ENCODE results near the gene MAPKBP1. TPM values are rescaled to one million over a fixed set of nuclear protein-coding genes. Genes with fewer than 3 reads are reported as not detected.

The MAPKBP1 gene
- total RNA-seq, 2 experiments from 2014 or later, result 16.6 to 17.2 TPM

DNA sequence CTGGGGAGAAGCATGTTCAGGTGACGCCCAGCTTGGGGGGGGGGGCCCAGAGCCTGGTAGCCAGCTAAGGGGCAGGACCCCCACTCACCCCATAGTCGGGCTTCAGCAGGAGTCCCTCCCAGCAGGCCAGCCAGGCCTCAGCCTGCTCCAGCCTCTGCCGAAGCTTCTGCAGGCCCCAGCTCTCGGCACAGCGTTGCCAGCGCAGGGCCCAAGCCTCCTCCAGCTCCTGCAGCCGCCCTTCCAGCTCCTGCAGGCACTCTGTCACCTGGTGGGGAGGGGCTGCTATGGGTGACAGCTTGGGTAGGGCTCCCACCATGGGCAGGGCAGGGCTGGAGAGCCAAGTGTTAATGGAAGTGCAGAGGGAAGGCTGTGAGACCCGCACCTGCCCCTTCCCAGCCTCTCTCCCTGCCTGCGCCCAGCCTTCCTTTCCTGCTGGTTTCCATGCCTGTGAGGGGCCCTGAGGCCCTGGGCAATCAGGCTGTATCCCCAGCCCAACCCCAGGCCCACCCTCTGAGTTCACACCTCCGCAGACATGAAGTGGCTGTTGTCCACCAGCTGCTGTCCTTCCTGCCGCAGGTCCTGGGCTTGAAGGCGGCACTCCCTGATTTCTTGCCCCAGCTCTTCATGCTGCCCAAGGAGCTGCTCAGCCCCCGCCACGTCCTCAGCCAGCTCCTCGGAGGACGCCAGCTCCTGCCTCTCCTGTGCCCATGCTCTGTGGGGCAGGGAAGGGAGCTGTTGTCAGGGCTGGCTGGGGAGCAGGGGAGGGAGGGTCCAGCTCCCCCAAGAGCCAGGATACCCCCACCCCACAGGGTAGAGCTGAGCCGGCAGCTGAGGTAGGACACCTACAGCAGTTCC lies 78.7 kb downstream of the MAPKBP1 start:
- no peak for ATAC-seq
- intact Hi-C loops (cut with micrococcal nuclease), result no loop called here
- no peaks in the 10 kb centered on the region for H3K9me3 Mint-ChIP-seq
- ChIA-PET CTCF (no interaction called here), POLR2A (interaction anchor here (1.0 to 1.2 kb wide), 2 partner anchors 11 to 16 kb away, joined by 3 to 5 read pairs; no protein-coding TSS in a partner anchor)
- no peaks in the 10 kb centered on the region for H3K27me3 Mint-ChIP-seq
- no peak overlapping the region for H3K27ac Mint-ChIP-seq
- peaks cover 7% of the 10 kb centered on the region for H3K4me1 Mint-ChIP-seq (ENCODE audit: low read depth)
- peaks cover 3% of the 10 kb centered on the region for H3K36me3 Mint-ChIP-seq (ENCODE audit: low read depth)
- no peak for TF ChIP-seq CTCF (IDR thresholded peaks at IDR 0.05)
- DNase-seq, result no peak
- no peak overlapping the region for H3K4me3 Mint-ChIP-seq

- no peak for TF ChIP-seq CTCF (IDR thresholded peaks at IDR 0.05)
- Mint-ChIP-seq H3K36me3 (ENCODE audit: low read depth) (no peaks in the 10 kb centered on the region), H3K4me3 (no peak overlapping the region), H3K9me3 (no peaks in the 10 kb centered on the region), H3K27ac (no peak overlapping the region), H3K27me3 (no peaks in the 10 kb centered on the region), H3K4me1 (ENCODE audit: low read depth) (peaks cover under 1% of the 10 kb centered on the region)
- CTCF ChIA-PET, result no interaction called here
- intact Hi-C loops (cut with micrococcal nuclease), result no loop called here
- POLR2A ChIA-PET, result no interaction called here
- DNase-seq (no peak), ATAC-seq (no peak)
Measured at GRCh38 chr15:41853831-41854230, 79.5 kb downstream of the MAPKBP1 start.

DNA sequence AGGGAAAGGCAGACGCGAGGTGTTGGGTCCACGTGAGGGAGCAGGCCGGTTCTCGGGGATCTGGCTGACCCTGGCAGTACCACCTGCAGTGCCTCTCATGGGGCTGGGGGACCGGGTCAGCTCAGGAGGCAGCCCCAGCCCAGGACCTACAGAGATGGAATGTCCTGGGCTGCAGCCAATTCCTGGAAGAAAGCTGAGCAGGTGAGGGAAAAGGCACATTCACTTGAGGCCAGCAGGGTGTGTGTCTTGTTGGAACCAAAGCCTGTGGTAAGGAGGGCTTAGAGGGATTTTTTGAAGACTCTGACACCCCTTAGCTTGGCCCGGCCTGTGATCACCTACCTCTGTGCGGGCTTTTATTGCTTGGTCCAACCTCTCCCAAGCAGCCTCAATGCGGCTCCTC lies 80.2 kb downstream of the MAPKBP1 start:
- ATAC-seq (no peak), DNase-seq (no peak)
- Mint-ChIP-seq H3K4me3 (no peak overlapping the region), H3K36me3 (ENCODE audit: low read depth) (no peaks in the 10 kb centered on the region), H3K27ac (no peak overlapping the region), H3K27me3 (no peaks in the 10 kb centered on the region), H3K4me1 (ENCODE audit: low read depth) (no peaks in the 10 kb centered on the region), H3K9me3 (no peaks in the 10 kb centered on the region)
- ChIA-PET POLR2A (no interaction called here), CTCF (interaction anchor here (1.1 kb wide), 1 partner anchor 27 kb away, joined by 3 read pairs; no protein-coding TSS in a partner anchor)
- intact Hi-C loops (cut with micrococcal nuclease), result no loop called here
- TF ChIP-seq CTCF (IDR thresholded peaks at IDR 0.05), result no peak

- no peak for TF ChIP-seq CTCF (IDR thresholded peaks at IDR 0.05)
- Mint-ChIP-seq H3K27me3 (no peaks in the 10 kb centered on the region), H3K4me1 (ENCODE audit: low read depth) (peaks cover 5% of the 10 kb centered on the region), H3K9me3 (no peaks in the 10 kb centered on the region), H3K36me3 (ENCODE audit: low read depth) (no peaks in the 10 kb centered on the region), H3K27ac (no peak overlapping the region), H3K4me3 (no peak overlapping the region)
- ATAC-seq (no peak), DNase-seq (no peak)
- POLR2A ChIA-PET, result no interaction called here
- intact Hi-C loops (cut with micrococcal nuclease), result no loop called here
- CTCF ChIA-PET, result interaction anchor here (1.1 kb wide), 1 partner anchor 28 kb away, joined by 3 read pairs; no protein-coding TSS in a partner anchor
Measured at GRCh38 chr15:41855261-41855961, 81.1 kb downstream of the MAPKBP1 start.

DNA sequence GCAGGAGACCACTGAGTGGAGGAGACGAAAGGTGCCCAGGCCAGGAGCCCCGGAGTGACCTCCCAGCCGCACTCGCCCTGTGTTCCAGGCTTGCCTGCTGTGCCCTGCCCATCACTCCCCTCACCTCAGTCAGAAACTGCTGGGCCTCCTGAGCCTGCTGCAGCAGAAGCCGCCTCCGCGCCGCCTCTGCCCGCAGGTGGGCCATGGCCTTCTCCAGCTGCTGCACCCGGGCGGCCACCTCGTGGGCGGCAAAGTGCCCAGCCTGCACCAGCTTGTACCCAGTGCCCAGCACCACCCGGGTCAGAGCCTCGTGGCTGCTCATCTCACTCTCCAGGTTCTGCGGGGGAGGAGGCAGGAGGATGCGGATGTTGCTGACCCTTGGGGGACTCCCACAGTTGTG lies 82.0 kb downstream of the MAPKBP1 start:
- ChIA-PET POLR2A (no interaction called here), CTCF (no interaction called here)
- no peak for ATAC-seq
- Mint-ChIP-seq H3K4me1 (ENCODE audit: low read depth) (peaks cover 5% of the 10 kb centered on the region), H3K27ac (no peak overlapping the region), H3K4me3 (no peak overlapping the region), H3K27me3 (no peaks in the 10 kb centered on the region), H3K36me3 (ENCODE audit: low read depth) (no peaks in the 10 kb centered on the region), H3K9me3 (no peaks in the 10 kb centered on the region)
- intact Hi-C loops (cut with micrococcal nuclease), result no loop called here
- DNase-seq, result no peak
- no peak for TF ChIP-seq CTCF (IDR thresholded peaks at IDR 0.05)
